ENCODE data around the gene ABCG1.

- TF ChIP-seq CTCF (IDR thresholded peaks at IDR 0.05; ENCODE audit: insufficient read depth, low read depth, low read length) (no peak), EZH2 (IDR thresholded peaks at IDR 0.05; ENCODE audit: insufficient read depth, low read length) (no peak)
Measured at GRCh38 chr21:42251654-42252324, 32.8 kb downstream of the ABCG1 start.

All from astrocyte (in vitro differentiated cells and primary cell).